Subcutaneous adipose tissue (tissue), 4 donors: ENCODE data around the gene BAHCC1. TPM values are rescaled to one million over a fixed set of nuclear protein-coding genes. Genes with fewer than 3 reads are reported as not detected.

Source experiments
- CTCF ChIP-seq: fragments of 450-650 bp; IDR thresholded peaks from one replicate; pipeline ENCODE4 v1.5.1; 2016; ENCODE audit warnings: low read depth, mild to moderate bottlenecking, control low read depth, antibody characterized with exemption, moderate library complexity
- total RNA-seq, 4 donors: library from RNA; depleted of rRNA; stranded (reverse); fragments of >200 nt; gene quantifications; one replicate each; pipeline ENCODE4 v1.1.0, GENCODE V29; 2016

BAHCC1 gene
- total RNA-seq, 4 donors from 2014 or later: 2.6 to 24.1 (median 5.7) TPM

GRCh38 chr17:81453712-81454111, 58.5 kb downstream of the BAHCC1 start:
- TF ChIP-seq CTCF: no peak

DNA sequence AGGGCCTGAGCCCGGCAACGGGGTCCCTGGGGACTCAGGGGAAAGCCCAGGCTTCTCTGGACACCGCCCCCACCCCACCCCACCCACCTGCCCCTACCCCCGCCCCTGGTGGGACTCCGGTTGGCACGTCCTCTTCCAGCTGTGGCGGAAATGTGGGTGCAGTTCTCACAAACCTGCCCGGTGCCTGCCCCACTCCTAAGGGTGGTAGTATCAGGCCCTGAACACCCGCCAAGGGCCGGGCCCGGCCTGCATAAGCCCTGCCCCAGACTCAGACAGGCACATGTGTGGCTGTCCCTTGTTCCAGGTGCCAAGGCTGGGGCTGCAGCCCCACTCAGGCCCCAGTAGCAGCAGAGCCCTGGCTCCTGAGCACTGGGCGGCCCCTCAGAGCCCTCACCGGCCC, 59.2 kb downstream of the BAHCC1 start:
- TF ChIP-seq CTCF: no peak

GRCh38 chr17:81455387-81455786, 60.1 kb downstream of the BAHCC1 start:
- no peak for TF ChIP-seq CTCF

DNA sequence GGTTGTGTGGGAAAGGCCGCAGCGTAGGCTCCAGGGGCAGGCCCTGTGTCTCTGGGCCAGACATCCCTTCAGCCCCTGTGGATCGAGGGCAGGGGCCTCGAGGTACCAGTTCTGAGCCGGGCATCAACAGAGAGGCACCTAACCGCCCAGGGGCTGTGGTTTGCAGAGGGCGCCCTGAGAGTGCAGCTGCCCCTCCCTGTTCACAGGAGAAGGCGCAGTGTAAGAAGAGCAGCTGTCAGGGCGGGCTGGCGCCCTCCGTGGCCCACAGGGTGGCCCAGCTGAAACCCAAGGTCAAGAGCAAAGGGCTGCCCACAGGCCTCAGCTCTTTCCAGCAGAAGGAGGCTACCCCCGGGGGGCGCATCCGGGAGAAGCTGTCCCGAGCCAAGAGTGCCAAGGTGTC, 60.8 kb downstream of the BAHCC1 start:
- TF ChIP-seq CTCF: no peak

GRCh38 chr17:81456798-81457197, 61.5 kb downstream of the BAHCC1 start:
- TF ChIP-seq CTCF: no peak

DNA sequence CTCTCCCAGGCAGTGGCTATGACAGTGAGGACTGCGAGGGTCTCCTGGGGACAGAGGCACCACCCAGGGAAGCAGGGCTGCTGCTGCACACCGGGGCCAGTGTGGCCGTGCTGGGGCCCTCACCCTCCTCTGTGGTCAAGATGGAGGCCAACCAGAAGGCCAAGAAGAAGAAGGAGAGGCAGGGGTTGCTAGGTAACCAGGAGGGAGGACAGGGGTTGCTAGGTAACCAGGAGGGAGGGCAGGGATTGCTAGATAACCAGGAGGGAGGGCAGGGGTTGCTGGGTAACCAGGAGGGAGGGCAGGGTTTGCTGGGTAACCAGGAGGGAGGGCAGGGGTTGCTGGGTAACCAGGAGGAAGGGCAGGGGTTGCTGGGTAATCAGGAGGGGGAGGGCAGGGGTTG, 62.1 kb downstream of the BAHCC1 start:
- no peak for TF ChIP-seq CTCF

GRCh38 chr17:81457917-81458555, 62.8 kb downstream of the BAHCC1 start:
- no peak for TF ChIP-seq CTCF
